Measurements from ENCODE around the gene PTGFRN. TPM values are rescaled to one million over a fixed set of nuclear protein-coding genes. Genes with fewer than 3 reads are reported as not detected.

PTGFRN gene
- total and polyA plus RNA-seq, 2 experiments from 2014 or later, result 16.6 to 31.0 TPM

- no peak overlapping the region for H2AFZ ChIP-seq
- H3K9me2 ChIP-seq (replicated peaks; ENCODE audit: insufficient read depth), result no peaks in the 10 kb centered on the region
- DNase-seq (ENCODE audit: low spot score), result no peak
- H3K4me1 ChIP-seq (ENCODE audit: insufficient read depth), result no peaks in the 10 kb centered on the region
- no peaks in the 10 kb centered on the region for H4K20me1 ChIP-seq (ENCODE audit: insufficient read depth, poor library complexity, severe bottlenecking)
- 82% methylated on average over 5 of the region's 5 CpGs for WGBS (ENCODE audit: low lambda C conversion rate, missing lambda C conversion rate)
- no peak overlapping the region for H3K27ac ChIP-seq
- no peaks in the 10 kb centered on the region for H3K79me2 ChIP-seq
- H3K27me3 ChIP-seq, result no peaks in the 10 kb centered on the region
- no peaks in the 10 kb centered on the region for H3K9me3 ChIP-seq (ENCODE audit: low read depth)
- no peak overlapping the region for H3K4me2 ChIP-seq
- no peak for TF ChIP-seq EZH2phosphoT487 (IDR thresholded peaks at IDR 0.05; ENCODE audit: low read depth, severe bottlenecking, unreplicated experiment)
- no peak for TF ChIP-seq CTCF (IDR thresholded peaks at IDR 0.05; ENCODE audit: poor library complexity)
- TF ChIP-seq EZH2 (IDR thresholded peaks at IDR 0.05; ENCODE audit: borderline replicate concordance), result no peak
- no peak overlapping the region for H3K4me3 ChIP-seq
- H3K36me3 ChIP-seq (replicated peaks; ENCODE audit: insufficient read depth, low read depth), result no peaks in the 10 kb centered on the region
These were observed 103.7 kb downstream of the PTGFRN start for GRCh38 chr1:117013309-117013858.

GRCh38 chr1:117014209-117014608, 104.5 kb downstream of the PTGFRN start:
- Histone ChIP-seq H4K20me1 (ENCODE audit: insufficient read depth, poor library complexity, severe bottlenecking) (no peaks in the 10 kb centered on the region), H3K4me3 (no peak overlapping the region), H3K27ac (no peak overlapping the region), H3K9me2 (replicated peaks; ENCODE audit: insufficient read depth) (no peaks in the 10 kb centered on the region), H2AFZ (no peak overlapping the region), H3K4me1 (ENCODE audit: insufficient read depth) (no peaks in the 10 kb centered on the region), H3K36me3 (replicated peaks; ENCODE audit: insufficient read depth, low read depth) (no peaks in the 10 kb centered on the region), H3K27me3 (no peaks in the 10 kb centered on the region), H3K9me3 (ENCODE audit: low read depth) (no peaks in the 10 kb centered on the region), H3K4me2 (no peak overlapping the region), H3K79me2 (no peaks in the 10 kb centered on the region)
- no peak for DNase-seq (ENCODE audit: low spot score)
- 92% methylated on average over 5 of the region's 5 CpGs for WGBS (ENCODE audit: low lambda C conversion rate, missing lambda C conversion rate)
- no peak for TF ChIP-seq EZH2 (IDR thresholded peaks at IDR 0.05; ENCODE audit: borderline replicate concordance)
- no peak for TF ChIP-seq EZH2phosphoT487 (IDR thresholded peaks at IDR 0.05; ENCODE audit: low read depth, severe bottlenecking, unreplicated experiment)
- no peak for TF ChIP-seq CTCF (IDR thresholded peaks at IDR 0.05; ENCODE audit: poor library complexity)

- Histone ChIP-seq H4K20me1 (ENCODE audit: insufficient read depth, poor library complexity, severe bottlenecking) (no peaks in the 10 kb centered on the region), H3K4me3 (no peak overlapping the region), H3K9me2 (replicated peaks; ENCODE audit: insufficient read depth) (no peaks in the 10 kb centered on the region), H3K27me3 (no peaks in the 10 kb centered on the region), H3K4me1 (ENCODE audit: insufficient read depth) (no peaks in the 10 kb centered on the region), H3K4me2 (no peak overlapping the region), H3K27ac (no peak overlapping the region), H3K36me3 (replicated peaks; ENCODE audit: insufficient read depth, low read depth) (no peaks in the 10 kb centered on the region), H2AFZ (no peak overlapping the region), H3K9me3 (ENCODE audit: low read depth) (no peaks in the 10 kb centered on the region), H3K79me2 (no peaks in the 10 kb centered on the region)
- WGBS (ENCODE audit: low lambda C conversion rate, missing lambda C conversion rate), result 85% methylated on average over 3 of the region's 3 CpGs
- no peak for DNase-seq (ENCODE audit: low spot score)
- no peak for TF ChIP-seq CTCF (IDR thresholded peaks at IDR 0.05; ENCODE audit: poor library complexity)
- no peak for TF ChIP-seq EZH2 (IDR thresholded peaks at IDR 0.05; ENCODE audit: borderline replicate concordance)
- TF ChIP-seq EZH2phosphoT487 (IDR thresholded peaks at IDR 0.05; ENCODE audit: low read depth, severe bottlenecking, unreplicated experiment), result no peak
These were observed 106.0 kb downstream of the PTGFRN start for GRCh38 chr1:117015724-117016123.

Measured in hepatocyte (in vitro differentiated cells).